Measurements from ENCODE around the gene RHBDL1. TPM values are rescaled to one million over a fixed set of nuclear protein-coding genes. Genes with fewer than 3 reads are reported as not detected.

RHBDL1 gene
- total and polyA plus RNA-seq, 9 of the 15 experiments (the other 6 are each of a cell fraction or from before 2014, with no cell fraction given), result 0.03 to 5.6 (median 1.3) TPM; not detected in 1

GRCh38 chr16:705431-706188, 30.1 kb downstream of the RHBDL1 start, which contains the start of gene FBXL16 (continued):
- TF ChIP-seq ARID4B (CRISPR knock-in tag; IDR thresholded peaks at IDR 0.05) (no peak), CXXC5 (CRISPR knock-in tag; IDR thresholded peaks at IDR 0.05) (peak; percentile 46; the same call in 1 of the 2 replicates), E2F6 (IDR thresholded peaks at IDR 0.05; ENCODE audit: borderline replicate concordance in 1 of 2, extremely low read depth in 1 of 2, insufficient read depth in 1 of 2, insufficient read length in 1 of 2, low read depth in 1 of 2, low read length in 1 of 2, poor library complexity in 1 of 2, severe bottlenecking in 1 of 2) (no peak), CREB5 (CRISPR knock-in tag; IDR thresholded peaks at IDR 0.05) (no peak), ELF4 (CRISPR knock-in tag; IDR thresholded peaks at IDR 0.05) (no peak), POLR3A (IDR thresholded peaks at IDR 0.05; ENCODE audit: borderline replicate concordance, extremely low read depth, insufficient read depth, insufficient read length) (no peak), ZBTB7A (IDR thresholded peaks at IDR 0.05; ENCODE audit: borderline replicate concordance, control insufficient read depth, low read depth, low read length) (peak; percentile 6; the same call in 1 of the 2 replicates), RBM14 (IDR thresholded peaks at IDR 0.05; ENCODE audit: borderline replicate concordance, insufficient read depth, low read depth, low read length) (no peak), TAF1 (IDR thresholded peaks at IDR 0.05; ENCODE audit: control insufficient read depth, extremely low read depth, insufficient read depth, low read length, severe bottlenecking) (no peak), MIER1 (IDR thresholded peaks at IDR 0.05; ENCODE audit: low read depth) (no peak), TBL1XR1 (IDR thresholded peaks at IDR 0.05; ENCODE audit: low read length in 2 of 2) (no peak), ZNF512 (tag; IDR thresholded peaks at IDR 0.05) (no peak), RNF2 (IDR thresholded peaks at IDR 0.05) (no peak), CBX8 (IDR thresholded peaks at IDR 0.05; ENCODE audit: borderline replicate concordance, extremely low read depth, low read depth, low read length, poor library complexity, severe bottlenecking) (no peak)

All from K562 (cell line).